Activated T-helper 9 cell treated with anti-CD3 and anti-CD28 coated beads, Interleukin-2, amount 50 U/mL, for 16 hours (primary cell): ENCODE data around the gene PPP5C.
"Not testable (repeated sequence)": the region's sequence is repeated elsewhere in the genome, so short reads cannot be mapped to it uniquely, and the experiment has no call there.

ENCODE experiments used
- DNase-seq: peaks from one replicate; pipeline ENCODE4 v3.0.0-alpha.2; 2020; ENCODE audit warnings: low read depth

The PPP5C gene

GRCh38 chr19:46346821-46347571 is at the start of gene PPP5C:
Gene PPP5C, plus strand, starts transcription at chr19:46347087. Its CDS starts 10 bp downstream, at chr19:46347097.
- DNase-seq = peak; percentile 80

- DNase-seq = no peak
Observed at GRCh38 chr19:46297700-46298478, 49.0 kb upstream of the PPP5C start.

GRCh38 chr19:46298479-46299003 is 48.3 kb upstream of the PPP5C start:
- no peak for DNase-seq

GRCh38 chr19:46299004-46299509 is 47.8 kb upstream of the PPP5C start:
- DNase-seq = no peak

GRCh38 chr19:46299695-46300094 is 47.2 kb upstream of the PPP5C start:
- no peak for DNase-seq

GRCh38 chr19:46303322-46303690 is 43.6 kb upstream of the PPP5C start:
- no peak for DNase-seq

GRCh38 chr19:46303691-46304397 is 43.0 kb upstream of the PPP5C start:
- DNase-seq = no peak

- no peak for DNase-seq
Observed at GRCh38 chr19:46306501-46306900, 40.4 kb upstream of the PPP5C start.

- no peak for DNase-seq
Observed at GRCh38 chr19:46308510-46308909, 38.4 kb upstream of the PPP5C start.

GRCh38 chr19:46309056-46309455 is 37.8 kb upstream of the PPP5C start:
- no peak for DNase-seq

- no peak for DNase-seq
Observed at GRCh38 chr19:46311444-46311843, 35.4 kb upstream of the PPP5C start.

GRCh38 chr19:46313540-46314469 is 33.1 kb upstream of the PPP5C start:
- not testable (repeated sequence) for DNase-seq

GRCh38 chr19:46317339-46317738 is 29.5 kb upstream of the PPP5C start:
- no peak for DNase-seq

GRCh38 chr19:46319613-46320012 is 27.3 kb upstream of the PPP5C start:
- no peak for DNase-seq

GRCh38 chr19:46320559-46320958 is 26.3 kb upstream of the PPP5C start:
- no peak for DNase-seq

- no peak for DNase-seq
Observed at GRCh38 chr19:46321653-46322052, 25.2 kb upstream of the PPP5C start.

GRCh38 chr19:46323227-46323626 is 23.7 kb upstream of the PPP5C start:
- DNase-seq = not testable (repeated sequence)

GRCh38 chr19:46324277-46324676 is 22.6 kb upstream of the PPP5C start:
- no peak for DNase-seq

GRCh38 chr19:46326608-46327007 is 20.3 kb upstream of the PPP5C start:
- DNase-seq = no peak

GRCh38 chr19:46328079-46328478 is 18.8 kb upstream of the PPP5C start:
- DNase-seq = no peak

GRCh38 chr19:46330319-46330918 is 16.5 kb upstream of the PPP5C start:
- no peak for DNase-seq
